ENCODE results near the gene IFT20. TPM values are rescaled to one million over a fixed set of nuclear protein-coding genes. Genes with fewer than 3 reads are reported as not detected.

The IFT20 gene
- total and polyA plus RNA-seq, 9 of the 15 experiments (the other 6 are each of a cell fraction or from before 2014, with no cell fraction given), result 11.2 to 38.6 (median 20.1) TPM

GRCh38 chr17:28347261-28347891 lies 12.1 kb upstream of the IFT20 start:
- ATAC-seq (no peak), FAIRE-seq (no peak), DNase-seq (ENCODE audit: extremely low read depth in 1 of 4, low spot score in 3 of 4) (no peak)
- Histone ChIP-seq H3K9ac (ENCODE audit: insufficient read depth in 1 of 2, low read depth in 2 of 2, low read length in 2 of 2) (no peak overlapping the region), H3K9me1 (ENCODE audit: control insufficient read depth, insufficient read depth, low read length) (peaks cover under 1% of the 10 kb centered on the region), H3K9me3 (replicated peaks; ENCODE audit: control insufficient read depth, insufficient read depth, low read depth, low read length) (no peaks in the 10 kb centered on the region), H2AFZ (ENCODE audit: low read depth, low read length) (no peak overlapping the region), H3K4me3 (no peak overlapping the region), H3K4me2 (ENCODE audit: insufficient read depth, low read length) (no peak overlapping the region), H3K4me1 (replicated peaks in 1 of 2; ENCODE audit: control insufficient read depth in 2 of 2, insufficient read depth in 2 of 2, low read length in 2 of 2) (peaks cover 0 to 3% of the 10 kb centered on the region in 2 experiments; a peak in 1 of 5 replicates), H3K79me2 (ENCODE audit: control insufficient read depth, insufficient read depth, low read length) (no peaks in the 10 kb centered on the region), H3K27ac (ENCODE audit: extremely low read depth, low read depth, low read length) (no peak overlapping the region), H4K20me1 (replicated peaks; ENCODE audit: control insufficient read depth, insufficient read depth, low read length) (no peaks in the 10 kb centered on the region; the same call in none of the 2 replicates), H3K27me3 (ENCODE audit: control insufficient read depth in 2 of 2, insufficient read depth in 2 of 2, low read length in 2 of 2) (no peaks in the 10 kb centered on the region), H3K36me3 (ENCODE audit: control insufficient read depth, insufficient read depth, low read length) (peaks cover 93% of the 10 kb centered on the region)
- ChIA-PET POLR2A (interaction anchor here (0.7 to 4.2 kb wide), 6 partner anchors 9 to 1055 kb away, joined by 3 to 44 read pairs (median 4); partner anchors contain the start of genes IFT20, POLDIP2 and TNFAIP1), CTCF (ENCODE audit: low intra/inter-chr PET ratio) (no interaction called here)
- in situ Hi-C loops (cut with MboI), result no loop called here
- WGBS (ENCODE audit: insufficient coverage, low coverage, missing lambda C conversion rate), result 95% methylated on average over 8 of the region's 8 CpGs
- TF ChIP-seq ZNF449 (CRISPR knock-in tag; IDR thresholded peaks at IDR 0.05), result no peak
- TF ChIP-seq POLR2A (conservative IDR thresholded peaks at IDR 0.05), result 0 out of 2 replicates have a peak, but pooled peaks have one; percentile 35
- TF ChIP-seq E2F6 (IDR thresholded peaks at IDR 0.05; ENCODE audit: borderline replicate concordance in 1 of 2, extremely low read depth in 1 of 2, insufficient read depth in 1 of 2, insufficient read length in 1 of 2, low read depth in 1 of 2, low read length in 1 of 2, poor library complexity in 1 of 2, severe bottlenecking in 1 of 2), result no peak
- TF ChIP-seq SUPT5H (IDR thresholded peaks at IDR 0.05), result peak; percentile 51; the same call in 1 of the 2 replicates
- 0 out of 2 replicates have a peak, but pooled peaks have one; percentile 32 for TF ChIP-seq RBFOX2 (IDR thresholded peaks at IDR 0.05; ENCODE audit: low read depth, low read length)
- peak; percentile 57 for TF ChIP-seq POLR2G (IDR thresholded peaks at IDR 0.05; ENCODE audit: low read depth, low read length)
- TF ChIP-seq HSF4 (CRISPR knock-in tag; IDR thresholded peaks at IDR 0.05; ENCODE audit: borderline replicate concordance), result no peak
- TF ChIP-seq HDAC3 (IDR thresholded peaks at IDR 0.05; ENCODE audit: borderline replicate concordance, partially characterized antibody), result no peak
- no peak for TF ChIP-seq MBD1 (CRISPR knock-in tag; IDR thresholded peaks at IDR 0.05)
- TF ChIP-seq POLR2AphosphoS2 (IDR thresholded peaks at IDR 0.05; ENCODE audit: low read length), result peak; percentile 35; the same call in 1 of the 2 replicates
- intact Hi-C loops (cut with micrococcal nuclease), result no loop called here
- BruUV-seq (replicated peaks), result TSS peak; percentile 23

Measured in K562 (cell line).